ENCODE measurements around the gene TBC1D9B. TPM values are rescaled to one million over a fixed set of nuclear protein-coding genes. Genes with fewer than 3 reads are reported as not detected.

The TBC1D9B gene
- total RNA-seq, 1 donor from 2014 or later, result 138 TPM

DNA sequence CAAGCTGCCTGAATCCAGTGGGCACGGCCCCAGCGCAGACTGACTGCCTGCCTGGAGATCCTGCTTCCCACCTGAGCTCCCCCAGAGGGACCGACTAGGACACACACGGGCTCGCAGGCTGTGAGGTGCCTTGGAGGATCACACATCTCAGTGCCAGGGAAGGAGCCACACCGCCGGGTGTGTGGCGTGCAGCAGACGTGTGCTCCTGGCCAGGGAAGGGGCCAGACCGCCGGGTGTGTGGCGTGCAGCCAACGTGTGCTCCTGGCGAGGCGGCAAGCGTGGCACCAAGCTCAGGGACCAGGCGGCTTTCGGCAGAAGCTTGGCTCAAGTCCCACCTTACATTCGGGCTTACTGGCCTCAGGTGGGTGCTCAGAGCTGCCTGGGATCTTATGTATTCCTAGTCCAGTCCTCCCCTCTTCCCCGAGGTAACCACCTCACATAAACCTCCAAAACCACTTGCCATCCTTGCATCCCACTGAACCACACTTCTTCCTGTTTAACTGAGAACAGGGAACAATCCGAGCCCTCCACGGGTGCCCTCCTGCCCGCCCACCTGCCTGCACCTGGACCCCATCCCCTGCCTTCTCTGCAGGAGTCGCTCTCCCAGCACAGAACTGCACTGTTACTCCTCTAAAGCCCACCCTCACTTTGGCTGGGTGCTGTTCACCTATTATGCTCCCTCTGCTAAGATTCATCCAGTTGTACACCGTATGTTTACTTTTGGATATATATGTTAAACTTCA, 26.7 kb downstream of the TBC1D9B start:
- no peak for DNase-seq (ENCODE audit: low spot score)
- no peak overlapping the region for H3K4me3 Mint-ChIP-seq (ENCODE audit: unreplicated experiment)
- H3K27ac Mint-ChIP-seq (ENCODE audit: unreplicated experiment), result no peak overlapping the region
- peaks cover under 1% of the 10 kb centered on the region for H3K4me1 Mint-ChIP-seq (ENCODE audit: unreplicated experiment)
- TF ChIP-seq, protein P1, sequence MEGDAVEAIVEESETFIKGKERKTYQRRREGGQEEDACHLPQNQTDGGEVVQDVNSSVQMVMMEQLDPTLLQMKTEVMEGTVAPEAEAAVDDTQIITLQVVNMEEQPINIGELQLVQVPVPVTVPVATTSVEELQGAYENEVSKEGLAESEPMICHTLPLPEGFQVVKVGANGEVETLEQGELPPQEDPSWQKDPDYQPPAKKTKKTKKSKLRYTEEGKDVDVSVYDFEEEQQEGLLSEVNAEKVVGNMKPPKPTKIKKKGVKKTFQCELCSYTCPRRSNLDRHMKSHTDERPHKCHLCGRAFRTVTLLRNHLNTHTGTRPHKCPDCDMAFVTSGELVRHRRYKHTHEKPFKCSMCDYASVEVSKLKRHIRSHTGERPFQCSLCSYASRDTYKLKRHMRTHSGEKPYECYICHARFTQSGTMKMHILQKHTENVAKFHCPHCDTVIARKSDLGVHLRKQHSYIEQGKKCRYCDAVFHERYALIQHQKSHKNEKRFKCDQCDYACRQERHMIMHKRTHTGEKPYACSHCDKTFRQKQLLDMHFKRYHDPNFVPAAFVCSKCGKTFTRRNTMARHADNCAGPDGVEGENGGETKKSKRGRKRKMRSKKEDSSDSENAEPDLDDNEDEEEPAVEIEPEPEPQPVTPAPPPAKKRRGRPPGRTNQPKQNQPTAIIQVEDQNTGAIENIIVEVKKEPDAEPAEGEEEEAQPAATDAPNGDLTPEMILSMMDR (IDR thresholded peaks at IDR 0.05; ENCODE audit: unreplicated experiment), result no peak
- H3K27me3 Mint-ChIP-seq (ENCODE audit: unreplicated experiment), result peaks cover 5% of the 10 kb centered on the region
- peaks cover 15% of the 10 kb centered on the region for H3K9me3 Mint-ChIP-seq (ENCODE audit: unreplicated experiment)
- peaks cover 58% of the 10 kb centered on the region for H3K36me3 Mint-ChIP-seq (ENCODE audit: low read depth, unreplicated experiment)

- DNase-seq (ENCODE audit: low spot score), result no peak
- peaks cover 52% of the 10 kb centered on the region for H3K36me3 Mint-ChIP-seq (ENCODE audit: low read depth, unreplicated experiment)
- H3K27me3 Mint-ChIP-seq (ENCODE audit: unreplicated experiment), result peaks cover 5% of the 10 kb centered on the region
- TF ChIP-seq, protein P1 (IDR thresholded peaks at IDR 0.05; ENCODE audit: unreplicated experiment), result no peak
- peaks cover 15% of the 10 kb centered on the region for H3K9me3 Mint-ChIP-seq (ENCODE audit: unreplicated experiment)
- H3K4me1 Mint-ChIP-seq (ENCODE audit: unreplicated experiment), result no peaks in the 10 kb centered on the region
- no peak overlapping the region for H3K4me3 Mint-ChIP-seq (ENCODE audit: unreplicated experiment)
- no peak overlapping the region for H3K27ac Mint-ChIP-seq (ENCODE audit: unreplicated experiment)
Measured at GRCh38 chr5:179880066-179880650, 27.5 kb downstream of the TBC1D9B start.

- H3K4me1 Mint-ChIP-seq (ENCODE audit: unreplicated experiment), result no peaks in the 10 kb centered on the region
- no peak overlapping the region for H3K27ac Mint-ChIP-seq (ENCODE audit: unreplicated experiment)
- no peak for DNase-seq (ENCODE audit: low spot score)
- H3K36me3 Mint-ChIP-seq (ENCODE audit: low read depth, unreplicated experiment), result peaks cover 50% of the 10 kb centered on the region
- H3K9me3 Mint-ChIP-seq (ENCODE audit: unreplicated experiment), result peaks cover 11% of the 10 kb centered on the region
- H3K4me3 Mint-ChIP-seq (ENCODE audit: unreplicated experiment), result no peak overlapping the region
- peaks cover 5% of the 10 kb centered on the region for H3K27me3 Mint-ChIP-seq (ENCODE audit: unreplicated experiment)
- TF ChIP-seq, protein P1 (IDR thresholded peaks at IDR 0.05; ENCODE audit: unreplicated experiment), result no peak
Measured at GRCh38 chr5:179879690-179880010, 28.0 kb downstream of the TBC1D9B start.

GRCh38 chr5:179879003-179879689, 28.6 kb downstream of the TBC1D9B start:
- H3K27ac Mint-ChIP-seq (ENCODE audit: unreplicated experiment), result no peak overlapping the region
- H3K36me3 Mint-ChIP-seq (ENCODE audit: low read depth, unreplicated experiment), result peaks cover 45% of the 10 kb centered on the region
- H3K9me3 Mint-ChIP-seq (ENCODE audit: unreplicated experiment), result peaks cover 8% of the 10 kb centered on the region
- DNase-seq (ENCODE audit: low spot score), result no peak
- H3K4me1 Mint-ChIP-seq (ENCODE audit: unreplicated experiment), result no peaks in the 10 kb centered on the region
- H3K4me3 Mint-ChIP-seq (ENCODE audit: unreplicated experiment), result no peak overlapping the region
- peaks cover 5% of the 10 kb centered on the region for H3K27me3 Mint-ChIP-seq (ENCODE audit: unreplicated experiment)
- TF ChIP-seq, protein P1 (IDR thresholded peaks at IDR 0.05; ENCODE audit: unreplicated experiment), result no peak
